ENCODE measurements around the gene SATB1. TPM values are rescaled to one million over a fixed set of nuclear protein-coding genes. Genes with fewer than 3 reads are reported as not detected.
A peak's percentile ranks its signal among the peaks of the same experiment; 100 is the strongest.
"Not testable (repeated sequence)": the region's sequence is repeated elsewhere in the genome, so short reads cannot be mapped to it uniquely, and the experiment has no call there.

The SATB1 gene
- total RNA-seq, result 100 to 1,000 TPM; 268 to 273 TPM

DNA sequence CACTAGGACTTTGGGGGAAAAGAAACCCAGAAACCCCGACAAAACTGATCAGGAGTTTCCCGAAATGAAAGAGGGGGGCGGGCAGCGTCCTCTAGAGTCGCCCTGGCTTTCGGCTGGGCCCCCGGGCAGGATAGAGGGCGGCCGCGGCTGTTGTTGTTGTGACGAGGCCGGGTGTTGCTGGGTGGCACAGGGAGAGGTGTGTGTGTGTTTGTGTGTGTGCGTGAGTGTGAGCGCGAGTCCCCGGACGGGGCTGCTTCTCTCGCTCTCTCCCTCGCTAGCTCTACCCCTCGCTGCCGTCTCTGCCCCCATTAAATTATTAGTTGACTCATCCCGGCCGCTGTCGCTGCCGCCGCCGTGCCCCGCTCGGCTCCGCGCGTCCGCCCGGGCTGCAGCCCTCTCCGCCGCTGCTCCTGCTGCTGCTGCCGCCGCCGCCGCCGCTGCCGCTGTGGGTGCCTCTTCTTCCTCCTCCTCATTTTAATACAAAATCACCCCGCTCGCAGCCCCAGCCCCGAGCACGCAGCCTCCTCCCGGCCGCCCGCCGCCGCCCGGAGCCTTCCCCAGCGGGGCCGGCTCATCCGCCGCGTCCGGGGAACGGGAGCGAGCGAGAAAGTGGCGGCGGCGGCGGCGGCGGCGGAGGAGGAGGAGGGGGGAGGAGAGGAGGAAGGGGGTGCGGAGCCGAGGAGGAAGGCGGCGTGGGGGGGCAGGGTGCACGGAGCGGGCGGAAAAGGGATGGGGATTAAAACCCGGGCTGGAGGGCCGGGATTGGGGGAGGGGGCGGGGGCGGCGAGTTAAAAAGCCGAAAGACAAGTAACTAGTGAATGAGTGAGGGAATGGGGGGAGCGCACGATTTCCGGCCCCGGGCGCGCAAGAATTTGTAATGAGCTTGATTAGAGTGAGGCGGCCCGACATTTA lies at the start of gene SATB1:
Gene SATB1, minus strand, starts transcription at position 611 of the 912 bp plus-strand sequence. CDS start 4,372 bp downstream, outside the sequence.
- peak; percentile 79 for DNase-seq
- Mint-ChIP-seq H3K27ac (peak within 1 kb of the TSS; percentile 88), H3K9me3 (ENCODE audit: insufficient read depth) (no peaks in the 10 kb centered on the region), H3K4me1 (ENCODE audit: low read depth) (peaks cover 60% of the 10 kb centered on the region), H3K4me3 (peak within 1 kb of the TSS; percentile 87), H3K27me3 (ENCODE audit: low read depth) (no peaks in the 10 kb centered on the region), H3K36me3 (ENCODE audit: low read depth) (peaks cover 66% of the 10 kb centered on the region)
- POLR2A ChIA-PET, result interaction anchor here (0.6 to 12.9 kb wide), 11 partner anchors 9 to 324 kb away, joined by 3 to 265 read pairs (median 4); no protein-coding TSS in a partner anchor
- peak; percentile 23 for ATAC-seq
- CTCF ChIA-PET, result no interaction called here

DNA sequence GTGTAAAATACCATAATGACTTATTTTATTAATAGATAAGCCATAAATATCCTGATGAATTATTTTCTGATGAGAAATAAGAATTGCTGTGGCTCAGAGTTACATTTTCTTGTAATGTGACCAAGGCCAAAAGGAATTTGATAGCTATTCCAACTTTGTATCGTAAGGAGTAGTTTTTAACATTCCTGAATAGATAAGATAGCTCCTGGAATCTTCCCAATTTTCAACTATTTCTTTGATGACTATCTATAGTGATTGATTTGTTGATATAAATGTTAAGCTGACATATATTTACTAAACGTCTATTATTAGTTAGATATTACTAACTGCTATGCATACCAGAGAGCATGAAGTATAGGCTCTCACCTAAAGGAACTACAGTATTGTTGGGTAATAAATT lies 49.1 kb upstream of the SATB1 start:
- H3K27ac Mint-ChIP-seq, result no peak overlapping the region

DNA sequence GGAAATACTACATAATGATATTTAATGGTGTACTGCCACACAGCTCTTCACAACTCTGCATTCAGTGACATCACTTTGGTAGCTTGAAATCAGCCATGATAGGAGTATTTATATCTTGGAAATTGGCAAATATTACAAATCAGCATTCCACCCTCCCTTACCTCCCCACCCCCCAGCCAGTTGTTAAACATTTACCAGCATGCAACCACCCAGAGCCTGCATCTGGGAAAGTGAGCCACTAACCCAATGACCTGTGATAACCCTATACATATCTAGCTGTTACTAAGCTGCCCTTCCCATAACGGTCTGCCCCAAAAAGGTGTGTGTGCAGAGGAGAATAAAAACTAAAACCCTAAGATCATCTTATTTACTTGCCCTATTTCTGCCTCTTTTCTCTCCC lies 44.6 kb upstream of the SATB1 start:
- ChIA-PET POLR2A (no interaction called here), CTCF (no interaction called here)
- Mint-ChIP-seq H3K4me1 (ENCODE audit: low read depth) (no peaks in the 10 kb centered on the region), H3K9me3 (ENCODE audit: insufficient read depth) (no peaks in the 10 kb centered on the region), H3K36me3 (ENCODE audit: low read depth) (peaks cover 68% of the 10 kb centered on the region), H3K4me3 (no peak overlapping the region), H3K27ac (no peak overlapping the region), H3K27me3 (ENCODE audit: low read depth) (no peaks in the 10 kb centered on the region)
- ATAC-seq (no peak), DNase-seq (no peak)

More for the DNA sequence above, 49.1 kb upstream of the SATB1 start:
- ChIA-PET POLR2A (no interaction called here), CTCF (no interaction called here)
- Mint-ChIP-seq H3K4me1 (ENCODE audit: low read depth) (peaks cover 2% of the 10 kb centered on the region), H3K4me3 (no peak overlapping the region), H3K27me3 (ENCODE audit: low read depth) (no peaks in the 10 kb centered on the region), H3K9me3 (ENCODE audit: insufficient read depth) (no peaks in the 10 kb centered on the region), H3K36me3 (ENCODE audit: low read depth) (peaks cover 43% of the 10 kb centered on the region)
- no peak for DNase-seq
- ATAC-seq, result no peak

DNA sequence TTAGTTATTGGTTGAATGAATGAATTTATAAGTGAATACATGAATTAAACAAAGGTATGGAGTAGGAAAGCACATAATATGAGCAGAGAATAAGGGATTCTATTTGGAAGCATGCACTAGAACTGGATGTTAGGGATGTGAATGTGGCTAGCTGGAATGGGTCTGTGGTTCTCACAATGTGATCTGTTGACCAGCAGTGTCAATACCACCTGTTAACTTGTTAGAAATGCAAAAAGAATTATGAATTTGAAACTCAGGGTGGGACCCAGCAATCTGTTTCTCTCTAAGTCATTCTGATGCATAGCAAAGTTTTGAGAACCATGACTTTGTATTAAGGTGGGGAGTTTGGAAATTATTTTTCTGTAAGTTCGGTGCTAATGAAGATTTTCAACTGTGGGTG lies 41.0 kb upstream of the SATB1 start:
- Mint-ChIP-seq H3K4me1 (ENCODE audit: low read depth) (no peaks in the 10 kb centered on the region), H3K4me3 (no peak overlapping the region), H3K36me3 (ENCODE audit: low read depth) (peaks cover 74% of the 10 kb centered on the region), H3K27me3 (ENCODE audit: low read depth) (no peaks in the 10 kb centered on the region), H3K27ac (no peak overlapping the region), H3K9me3 (ENCODE audit: insufficient read depth) (peaks cover 6% of the 10 kb centered on the region)
- DNase-seq, result no peak
- CTCF ChIA-PET, result no interaction called here
- POLR2A ChIA-PET, result no interaction called here
- no peak for ATAC-seq

DNA sequence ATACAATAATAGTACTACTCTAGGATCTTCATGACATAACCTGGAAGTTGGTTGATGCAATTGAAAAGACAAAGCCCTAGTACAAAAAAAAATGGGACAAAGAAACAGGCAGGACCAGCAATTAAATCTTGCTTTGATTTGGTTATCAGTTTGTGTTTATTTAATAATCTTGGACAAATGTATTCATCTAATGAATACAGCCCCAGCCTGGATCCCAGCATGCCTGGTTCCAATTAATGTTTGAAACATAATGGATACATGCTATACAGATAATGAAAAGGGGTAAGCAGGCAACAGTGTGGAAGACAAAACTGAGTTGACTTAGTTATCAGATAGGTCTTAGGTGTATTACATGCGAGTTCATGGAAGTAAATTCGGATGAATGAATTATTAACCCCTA lies 29.6 kb upstream of the SATB1 start:
- ChIA-PET POLR2A (no interaction called here), CTCF (interaction anchor here (0.9 kb wide), 1 partner anchor 9 kb away, joined by 3 read pairs; no protein-coding TSS in a partner anchor)
- H3K4me3 Mint-ChIP-seq, result no peak overlapping the region
- peaks cover 30% of the 10 kb centered on the region for H3K4me1 Mint-ChIP-seq (ENCODE audit: low read depth)
- ATAC-seq (no peak), DNase-seq (no peak)
- H3K9me3 Mint-ChIP-seq (ENCODE audit: insufficient read depth), result peaks cover 26% of the 10 kb centered on the region
- no peak overlapping the region for H3K27ac Mint-ChIP-seq
- no peaks in the 10 kb centered on the region for H3K27me3 Mint-ChIP-seq (ENCODE audit: low read depth)
- peaks cover 78% of the 10 kb centered on the region for H3K36me3 Mint-ChIP-seq (ENCODE audit: low read depth)

DNA sequence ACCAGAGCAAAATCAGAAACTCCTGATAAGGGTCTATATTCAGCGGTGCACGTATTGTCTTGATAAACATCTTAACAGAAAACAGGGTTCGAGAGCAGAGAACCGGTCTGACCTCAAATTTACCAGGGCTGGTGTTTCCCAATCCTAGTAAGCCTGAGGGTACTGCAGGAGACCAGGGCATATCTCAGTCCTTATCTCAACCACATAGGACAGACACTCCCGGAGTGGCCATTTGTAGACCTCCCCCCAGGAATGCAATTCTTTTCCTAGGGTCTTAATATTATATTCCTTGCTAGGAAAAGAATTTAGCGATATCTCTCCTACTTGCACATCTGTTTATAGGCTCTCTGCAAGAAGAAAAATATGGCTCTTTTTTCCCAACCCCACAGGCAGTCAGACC lies 24.5 kb upstream of the SATB1 start:
- Mint-ChIP-seq H3K36me3 (ENCODE audit: low read depth) (peaks cover 81% of the 10 kb centered on the region), H3K9me3 (ENCODE audit: insufficient read depth) (peaks cover 19% of the 10 kb centered on the region), H3K4me1 (ENCODE audit: low read depth) (peaks cover 52% of the 10 kb centered on the region)
- not testable (repeated sequence) for DNase-seq; H3K27me3 Mint-ChIP-seq (ENCODE audit: low read depth); H3K4me3 Mint-ChIP-seq; H3K27ac Mint-ChIP-seq; ATAC-seq
- ChIA-PET POLR2A (interaction anchor here (0.7 to 5.9 kb wide), 2 partner anchors 17 to 42 kb away, joined by 3 to 77 read pairs; no protein-coding TSS in a partner anchor), CTCF (interaction anchor here (5.4 kb wide), 1 partner anchor 309 kb away, joined by 43 read pairs; no protein-coding TSS in a partner anchor)

DNA sequence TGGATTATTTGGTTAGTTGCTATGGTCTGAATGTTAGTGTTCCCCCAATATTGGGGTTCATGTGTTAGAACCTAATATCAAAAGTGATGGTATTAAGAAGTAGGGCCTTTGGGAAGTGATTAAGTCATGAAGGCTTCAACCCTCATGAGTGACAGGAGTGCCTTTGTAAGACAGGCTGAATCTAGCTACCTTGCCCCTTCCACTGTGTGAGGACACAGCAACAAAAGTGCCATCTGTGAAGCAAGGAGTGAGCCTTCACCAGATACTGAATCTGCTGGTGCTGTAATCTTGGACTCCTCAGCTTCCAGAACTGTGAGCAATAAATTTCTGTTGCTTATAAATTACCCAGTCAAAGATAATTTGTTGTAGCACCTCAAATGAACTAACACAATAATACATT lies 22.6 kb upstream of the SATB1 start:
- POLR2A ChIA-PET, result interaction anchor here (1.1 to 5.9 kb wide), 6 partner anchors 15 to 293 kb away, joined by 3 to 77 read pairs (median 34); no protein-coding TSS in a partner anchor
- peak overlapping the region; percentile 98 for H3K4me3 Mint-ChIP-seq
- H3K27me3 Mint-ChIP-seq (ENCODE audit: low read depth), result no peaks in the 10 kb centered on the region
- no peak for ATAC-seq
- peaks cover 79% of the 10 kb centered on the region for H3K36me3 Mint-ChIP-seq (ENCODE audit: low read depth)
- H3K9me3 Mint-ChIP-seq (ENCODE audit: insufficient read depth), result peaks cover 15% of the 10 kb centered on the region
- peak overlapping the region; percentile 98 for H3K27ac Mint-ChIP-seq
- CTCF ChIA-PET, result interaction anchor here (0.9 to 5.4 kb wide), 9 partner anchors 9 to 541 kb away, joined by 3 to 43 read pairs (median 4); no protein-coding TSS in a partner anchor
- DNase-seq, result no peak
- H3K4me1 Mint-ChIP-seq (ENCODE audit: low read depth), result peaks cover 48% of the 10 kb centered on the region

DNA sequence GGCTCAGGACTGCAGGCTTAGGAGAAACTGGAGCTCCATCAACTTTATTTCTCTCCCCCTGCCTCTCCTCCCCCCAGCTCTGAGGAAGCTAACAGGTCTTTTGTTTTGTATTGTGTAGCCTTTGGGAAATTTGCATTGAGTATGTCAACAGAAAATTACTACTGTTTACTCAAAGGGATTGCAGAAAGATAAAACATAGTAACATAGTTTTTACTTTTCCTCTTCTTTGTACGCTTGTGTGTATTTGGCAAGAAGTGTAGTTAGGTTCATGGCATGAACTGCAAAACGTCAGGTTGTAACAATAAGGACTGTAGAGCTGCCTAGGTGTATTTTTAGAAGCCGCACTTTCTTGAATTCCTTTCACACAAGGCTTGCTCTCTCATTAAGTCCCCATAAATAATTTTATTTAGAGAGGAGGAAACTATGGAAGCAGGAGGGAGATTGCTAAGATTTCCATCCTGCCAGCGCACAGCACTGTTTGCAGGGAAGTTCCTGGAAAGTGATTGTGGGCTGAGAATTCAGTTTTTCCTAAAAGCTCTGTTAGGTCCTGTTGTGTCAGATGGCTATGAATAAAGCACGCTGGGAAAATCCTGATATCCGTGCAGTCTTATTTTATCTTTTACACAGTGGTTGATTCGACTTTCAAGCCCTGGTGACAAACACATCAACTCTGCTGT lies 21.1 kb upstream of the SATB1 start:
- H3K4me1 Mint-ChIP-seq (ENCODE audit: low read depth), result peaks cover 45% of the 10 kb centered on the region
- H3K27me3 Mint-ChIP-seq (ENCODE audit: low read depth), result no peaks in the 10 kb centered on the region
- H3K36me3 Mint-ChIP-seq (ENCODE audit: low read depth), result peaks cover 77% of the 10 kb centered on the region
- DNase-seq, result no peak
- peaks cover 15% of the 10 kb centered on the region for H3K9me3 Mint-ChIP-seq (ENCODE audit: insufficient read depth)
- peak overlapping the region; percentile 98 for H3K4me3 Mint-ChIP-seq
- ChIA-PET POLR2A (interaction anchor here (0.6 to 7.2 kb wide), 18 partner anchors 13 to 341 kb away, joined by 3 to 106 read pairs (median 6); partner anchors contain the start of gene SATB1), CTCF (interaction anchor here (0.6 to 5.4 kb wide), 25 partner anchors 9 to 325 kb away, joined by 3 to 43 read pairs (median 3); no protein-coding TSS in a partner anchor)
- H3K27ac Mint-ChIP-seq, result peak overlapping the region; percentile 98
- ATAC-seq, result no peak

DNA sequence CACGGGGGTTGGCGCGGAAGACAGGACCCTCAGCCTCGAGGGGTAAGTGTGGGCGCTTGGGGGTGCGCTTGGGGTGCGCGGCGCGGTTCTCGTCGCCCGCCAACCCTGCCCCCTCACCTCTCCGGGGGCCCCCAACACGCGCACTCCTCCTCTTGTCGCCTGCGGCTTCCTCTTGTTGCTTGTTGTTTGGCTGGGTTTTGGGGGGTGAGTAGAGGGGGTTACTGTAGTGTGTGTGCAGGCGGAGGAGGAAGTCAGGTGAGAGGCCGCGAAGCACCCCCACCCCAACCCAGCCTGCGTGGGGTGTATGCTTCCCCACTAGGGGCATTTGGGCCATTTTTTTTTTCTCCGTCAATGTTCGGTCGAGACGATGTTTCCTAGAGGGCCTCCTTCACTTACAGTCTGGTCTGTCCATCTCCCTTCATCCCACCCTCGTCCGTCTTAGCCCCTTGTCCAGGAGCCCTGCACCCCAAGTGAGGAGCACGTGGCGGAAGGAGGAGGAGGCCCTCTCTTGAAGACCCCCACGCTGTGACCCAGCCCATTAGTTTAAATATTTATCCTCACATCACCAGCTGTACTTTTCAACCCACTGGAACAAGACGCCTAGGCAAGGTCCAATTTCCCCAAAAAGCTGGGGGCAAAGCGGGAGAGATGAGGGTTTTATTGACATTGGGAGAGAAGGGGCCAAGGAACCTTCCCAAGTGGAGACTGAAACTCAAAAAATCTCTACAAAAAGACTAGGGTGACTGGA lies 20.4 kb upstream of the SATB1 start:
- ATAC-seq (peak; percentile 74), DNase-seq (peak; percentile 92)
- Mint-ChIP-seq H3K4me1 (ENCODE audit: low read depth) (peaks cover 43% of the 10 kb centered on the region), H3K4me3 (peak overlapping the region; percentile 98), H3K36me3 (ENCODE audit: low read depth) (peaks cover 78% of the 10 kb centered on the region), H3K27ac (peak overlapping the region; percentile 98), H3K9me3 (ENCODE audit: insufficient read depth) (peaks cover 10% of the 10 kb centered on the region), H3K27me3 (ENCODE audit: low read depth) (no peaks in the 10 kb centered on the region)
- ChIA-PET POLR2A (interaction anchor here (0.6 to 7.2 kb wide), 25 partner anchors 13 to 342 kb away, joined by 3 to 106 read pairs (median 5); partner anchors contain the start of gene SATB1), CTCF (interaction anchor here (0.6 to 5.4 kb wide), 24 partner anchors 9 to 326 kb away, joined by 3 to 43 read pairs (median 3); no protein-coding TSS in a partner anchor)

DNA sequence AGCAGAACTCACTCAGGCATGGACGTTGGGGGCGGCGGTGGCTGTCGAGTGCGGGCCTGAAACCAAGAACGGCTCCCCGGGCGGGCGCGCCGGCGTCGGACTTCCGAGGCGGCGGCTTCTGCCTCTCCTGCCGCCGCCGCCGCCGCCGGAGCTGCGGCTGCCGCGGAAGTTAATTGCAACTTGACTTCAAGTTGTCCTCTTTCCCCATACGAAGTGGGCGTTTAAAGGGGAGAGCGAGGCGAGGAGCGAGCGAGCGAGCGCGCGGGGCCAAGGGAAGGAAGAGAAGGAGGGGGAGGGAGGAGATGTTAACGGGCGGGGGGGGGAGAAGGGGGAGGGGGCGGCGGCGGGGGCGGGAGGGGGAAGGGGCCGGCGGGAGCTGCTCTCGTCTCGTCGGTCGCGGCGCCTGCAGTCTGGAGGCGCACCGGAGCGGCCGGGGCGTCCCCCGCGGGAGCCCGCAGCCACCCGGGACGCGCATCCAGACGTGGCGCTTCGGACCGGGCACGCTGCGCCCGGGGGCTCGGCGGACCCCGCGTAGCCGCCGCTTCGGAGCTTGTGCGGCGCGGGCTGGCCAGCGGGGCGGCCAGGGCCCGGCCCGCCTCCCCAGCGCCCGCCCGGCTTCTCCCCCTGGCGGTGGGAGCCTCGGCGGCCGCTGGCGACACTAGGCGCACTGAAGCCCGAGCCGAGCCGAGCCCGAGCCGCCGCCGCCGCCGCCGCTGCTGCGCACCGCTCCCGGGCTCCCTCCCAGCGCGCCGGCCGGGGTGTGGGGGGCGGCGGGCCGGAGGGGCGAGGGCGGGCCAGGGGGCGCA lies 19.7 kb upstream of the SATB1 start:
- no peaks in the 10 kb centered on the region for H3K27me3 Mint-ChIP-seq (ENCODE audit: low read depth)
- H3K27ac Mint-ChIP-seq, result peak overlapping the region; percentile 95
- H3K4me1 Mint-ChIP-seq (ENCODE audit: low read depth), result peaks cover 45% of the 10 kb centered on the region
- CTCF ChIA-PET, result interaction anchor here (0.7 to 5.4 kb wide), 10 partner anchors 8 to 314 kb away, joined by 3 to 43 read pairs (median 4); no protein-coding TSS in a partner anchor
- peaks cover 79% of the 10 kb centered on the region for H3K36me3 Mint-ChIP-seq (ENCODE audit: low read depth)
- ATAC-seq (peak; percentile 79), DNase-seq (peak; percentile 87)
- H3K9me3 Mint-ChIP-seq (ENCODE audit: insufficient read depth), result peaks cover 9% of the 10 kb centered on the region
- POLR2A ChIA-PET, result interaction anchor here (0.6 to 7.2 kb wide), 25 partner anchors 12 to 702 kb away, joined by 3 to 106 read pairs (median 5); partner anchors contain the start of genes SATB1 and TBC1D5
- H3K4me3 Mint-ChIP-seq, result peak overlapping the region; percentile 93

Measured in activated CD8-positive, alpha-beta T cell treated with anti-CD3 and anti-CD28 coated beads, Interleukin-2, amount 10 ng/mL, durations not matched to agents 7 days and 5 days (primary cell).